ENCODE data around the gene MORC1. TPM values are rescaled to one million over a fixed set of nuclear protein-coding genes. Genes with fewer than 3 reads are reported as not detected.

Gene MORC1
- total and polyA plus RNA-seq, 9 donors = 0.05 to 0.52 (median 0.12) TPM; not detected in 4

DNA sequence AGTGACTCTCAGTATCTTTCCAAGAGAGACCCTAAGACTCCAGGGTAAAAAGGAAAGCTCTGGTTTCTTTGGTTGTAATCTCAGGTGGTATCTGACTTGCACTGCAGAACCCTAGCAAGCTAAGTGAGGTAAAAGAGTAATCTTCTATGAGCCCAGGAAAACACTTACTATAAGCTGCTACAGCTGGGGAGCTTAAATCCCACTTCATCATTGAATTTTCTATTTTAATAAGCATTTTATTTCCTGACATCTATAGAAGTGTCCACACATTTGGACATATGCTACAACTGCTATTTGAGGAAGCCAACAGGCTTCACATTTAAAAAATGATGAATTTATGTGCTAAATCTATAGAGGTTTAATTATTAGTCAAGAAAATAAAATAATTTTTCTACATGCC, 91.1 kb downstream of the MORC1 start:
- intact Hi-C loops (cut with DNase I) = no loop called here
- no peaks in the 10 kb centered on the region for H3K27me3 ChIP-seq
- no peaks in the 10 kb centered on the region for H3K4me1 ChIP-seq (ENCODE audit: insufficient read depth)
- no peaks in the 10 kb centered on the region for H3K36me3 ChIP-seq
- TF ChIP-seq EP300 (IDR thresholded peaks at IDR 0.05) (no peak), POLR2A (IDR thresholded peaks at IDR 0.05) (no peak)
- TF ChIP-seq, protein P1, sequence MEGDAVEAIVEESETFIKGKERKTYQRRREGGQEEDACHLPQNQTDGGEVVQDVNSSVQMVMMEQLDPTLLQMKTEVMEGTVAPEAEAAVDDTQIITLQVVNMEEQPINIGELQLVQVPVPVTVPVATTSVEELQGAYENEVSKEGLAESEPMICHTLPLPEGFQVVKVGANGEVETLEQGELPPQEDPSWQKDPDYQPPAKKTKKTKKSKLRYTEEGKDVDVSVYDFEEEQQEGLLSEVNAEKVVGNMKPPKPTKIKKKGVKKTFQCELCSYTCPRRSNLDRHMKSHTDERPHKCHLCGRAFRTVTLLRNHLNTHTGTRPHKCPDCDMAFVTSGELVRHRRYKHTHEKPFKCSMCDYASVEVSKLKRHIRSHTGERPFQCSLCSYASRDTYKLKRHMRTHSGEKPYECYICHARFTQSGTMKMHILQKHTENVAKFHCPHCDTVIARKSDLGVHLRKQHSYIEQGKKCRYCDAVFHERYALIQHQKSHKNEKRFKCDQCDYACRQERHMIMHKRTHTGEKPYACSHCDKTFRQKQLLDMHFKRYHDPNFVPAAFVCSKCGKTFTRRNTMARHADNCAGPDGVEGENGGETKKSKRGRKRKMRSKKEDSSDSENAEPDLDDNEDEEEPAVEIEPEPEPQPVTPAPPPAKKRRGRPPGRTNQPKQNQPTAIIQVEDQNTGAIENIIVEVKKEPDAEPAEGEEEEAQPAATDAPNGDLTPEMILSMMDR (IDR thresholded peaks at IDR 0.05) = no peak
- no peak for DNase-seq
- no peak overlapping the region for H3K4me3 ChIP-seq
- H3K9me3 ChIP-seq = no peaks in the 10 kb centered on the region
- no peak overlapping the region for H3K27ac ChIP-seq

DNA sequence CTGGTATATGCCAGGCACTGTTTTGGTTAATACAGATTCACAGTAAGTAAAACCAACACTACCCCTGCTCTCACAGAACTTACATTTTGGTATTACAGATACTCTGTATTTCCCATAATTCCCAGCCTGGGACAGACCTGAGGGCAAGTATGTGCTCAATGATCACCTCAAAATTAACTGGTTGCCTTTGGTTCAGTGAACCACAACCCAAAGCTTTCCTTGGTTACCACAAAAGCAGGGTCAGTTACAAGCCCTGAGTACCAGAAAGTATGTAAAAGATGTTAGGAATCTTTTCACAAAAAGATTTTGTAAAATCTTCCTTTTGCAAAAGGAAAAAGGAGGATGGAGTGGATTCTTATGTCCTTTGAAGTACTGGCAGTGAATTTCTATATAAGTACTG, 92.0 kb downstream of the MORC1 start:
- Histone ChIP-seq H3K4me3 (no peak overlapping the region), H3K27ac (no peak overlapping the region), H3K27me3 (no peaks in the 10 kb centered on the region), H3K9me3 (no peaks in the 10 kb centered on the region), H3K36me3 (no peaks in the 10 kb centered on the region), H3K4me1 (ENCODE audit: insufficient read depth) (no peaks in the 10 kb centered on the region)
- TF ChIP-seq POLR2A (IDR thresholded peaks at IDR 0.05) = no peak
- TF ChIP-seq, protein P1 (IDR thresholded peaks at IDR 0.05) = no peak
- TF ChIP-seq EP300 (IDR thresholded peaks at IDR 0.05) = no peak
- no peak for DNase-seq
- intact Hi-C loops (cut with DNase I) = no loop called here

DNA sequence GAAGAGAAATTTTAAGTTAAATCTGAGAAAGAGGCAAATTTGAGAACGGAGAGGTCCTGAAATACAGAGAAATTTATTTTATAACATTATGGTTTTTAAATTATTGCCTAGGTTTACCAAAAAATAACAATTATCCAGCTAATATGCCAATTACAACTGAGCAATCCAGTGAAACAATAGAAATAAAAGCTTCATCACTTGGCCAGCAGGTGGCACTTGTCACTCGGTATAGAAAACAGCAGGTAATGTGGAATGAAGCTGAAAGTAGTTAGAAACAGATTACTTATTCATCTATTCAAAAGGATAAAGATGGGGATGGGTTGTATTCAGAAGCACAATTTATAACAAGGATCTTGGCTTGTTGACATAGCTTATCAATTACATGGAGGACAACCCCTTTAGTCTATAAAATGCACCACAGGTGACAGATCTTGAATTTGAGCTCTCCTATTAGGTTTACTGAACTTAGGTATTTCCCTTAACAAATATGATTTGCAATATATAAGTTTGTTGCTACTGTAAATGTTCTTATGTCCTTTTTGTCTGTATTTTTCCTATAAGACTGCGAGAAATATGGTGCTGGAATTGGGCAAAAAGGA, 94.2 kb downstream of the MORC1 start:
- Histone ChIP-seq H3K27me3 (no peaks in the 10 kb centered on the region), H3K4me1 (ENCODE audit: insufficient read depth) (no peaks in the 10 kb centered on the region), H3K36me3 (no peaks in the 10 kb centered on the region), H3K9me3 (no peaks in the 10 kb centered on the region), H3K27ac (no peak overlapping the region), H3K4me3 (no peak overlapping the region)
- TF ChIP-seq, protein P1 (IDR thresholded peaks at IDR 0.05) = peak in 1 of 3 donors; percentile 41
- no peak for TF ChIP-seq EP300 (IDR thresholded peaks at IDR 0.05)
- no peak for TF ChIP-seq POLR2A (IDR thresholded peaks at IDR 0.05)
- intact Hi-C loops (cut with DNase I) = no loop called here
- DNase-seq = peak in 4 of 5 donors; percentile 23 to 44 (median 24)
- 31 to 34% (median 33%) methylated on average over 3 of the region's 3 CpGs for WGBS, 3 donors

DNA sequence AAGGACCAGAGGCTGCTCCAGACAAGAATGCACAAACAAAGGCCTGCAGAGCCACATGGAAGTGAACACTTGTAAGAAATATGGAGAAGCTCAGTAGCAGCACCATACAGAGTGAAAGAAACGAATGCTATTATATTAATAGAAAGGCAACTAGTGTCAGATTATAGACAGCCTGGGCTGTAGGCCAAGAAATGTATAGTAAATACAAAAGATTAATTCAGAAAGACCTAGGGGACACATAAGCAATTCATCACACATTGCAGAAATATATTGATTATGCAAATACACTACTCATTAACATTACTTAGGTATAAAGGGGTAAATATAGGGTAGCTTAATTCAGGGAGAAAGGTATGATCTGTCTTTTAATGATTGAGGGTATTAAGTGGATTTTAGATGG, 94.8 kb downstream of the MORC1 start:
- Histone ChIP-seq H3K27me3 (no peaks in the 10 kb centered on the region), H3K4me1 (ENCODE audit: insufficient read depth) (no peaks in the 10 kb centered on the region), H3K4me3 (no peak overlapping the region), H3K27ac (no peak overlapping the region), H3K9me3 (no peaks in the 10 kb centered on the region), H3K36me3 (no peaks in the 10 kb centered on the region)
- WGBS, 3 donors = 88 to 100% (median 90%) methylated on average over 1 of the region's 1 CpG
- DNase-seq = no peak
- no peak for TF ChIP-seq POLR2A (IDR thresholded peaks at IDR 0.05)
- intact Hi-C loops (cut with DNase I) = no loop called here

DNA sequence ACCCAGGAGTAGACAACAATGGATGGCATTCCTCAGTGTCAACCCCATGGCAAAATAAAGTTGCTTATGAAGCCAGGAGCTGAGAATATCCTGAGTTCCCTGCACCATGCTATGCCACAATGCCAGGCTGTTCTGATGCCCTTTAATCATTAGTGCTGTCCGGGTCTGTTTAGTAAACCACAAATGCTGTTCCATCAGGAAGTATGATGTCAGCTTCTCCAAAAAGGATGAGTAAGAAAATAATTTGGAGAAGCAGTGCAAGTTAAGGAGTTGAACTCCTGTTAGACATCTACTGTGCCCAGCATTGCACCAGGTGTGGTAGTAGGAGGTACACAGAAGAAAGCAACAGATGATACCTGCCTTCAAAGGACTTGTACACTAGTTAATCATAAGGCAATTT, 96.4 kb downstream of the MORC1 start:
- Histone ChIP-seq H3K27ac (no peak overlapping the region), H3K36me3 (no peaks in the 10 kb centered on the region), H3K27me3 (no peaks in the 10 kb centered on the region), H3K4me3 (no peak overlapping the region), H3K9me3 (no peaks in the 10 kb centered on the region), H3K4me1 (ENCODE audit: insufficient read depth) (no peaks in the 10 kb centered on the region)
- TF ChIP-seq EP300 (IDR thresholded peaks at IDR 0.05) = no peak
- TF ChIP-seq POLR2A (IDR thresholded peaks at IDR 0.05) = no peak
- TF ChIP-seq, protein P1 (IDR thresholded peaks at IDR 0.05) = no peak
- DNase-seq = no peak
- intact Hi-C loops (cut with DNase I) = no loop called here
- WGBS, 3 donors = 54 to 70% (median 69%) methylated on average over 1 of the region's 1 CpG
